ENCODE data around the gene ITPKB. TPM values are rescaled to one million over a fixed set of nuclear protein-coding genes. Genes with fewer than 3 reads are reported as not detected.

The ITPKB gene
- total RNA-seq, 4 donors from 2014 or later: 29.7 to 117 (median 44.9) TPM

- peaks cover 12 to 38% of the 10 kb centered on the region in 2 donors for H3K4me1 ChIP-seq
- intact Hi-C loops (cut with DNase I; ENCODE audit: low total_unique reads): no loop called here
- no peaks in the 10 kb centered on the region for H3K9me3 ChIP-seq
- H3K36me3 ChIP-seq: no peaks in the 10 kb centered on the region
- TF ChIP-seq CTCF (IDR thresholded peaks at IDR 0.05): no peak
- H3K4me3 ChIP-seq: no peak overlapping the region
- H3K27me3 ChIP-seq: no peaks in the 10 kb centered on the region
- DNase-seq: peak in 1 of 2 donors; percentile 71
- H3K27ac ChIP-seq: peak overlapping the region in 1 of 2 donors; percentile 95
These were observed 64.0 kb downstream of the ITPKB start for GRCh38 chr1:226674892-226675714.

GRCh38 chr1:226672339-226672762, 66.7 kb downstream of the ITPKB start:
- Histone ChIP-seq H3K9me3 (no peaks in the 10 kb centered on the region), H3K4me1 (peaks cover 12 to 33% of the 10 kb centered on the region in 2 donors), H3K27ac (peak overlapping the region in 1 of 2 donors; percentile 95), H3K27me3 (no peaks in the 10 kb centered on the region), H3K4me3 (no peak overlapping the region), H3K36me3 (no peaks in the 10 kb centered on the region)
- intact Hi-C loops (cut with DNase I; ENCODE audit: low total_unique reads): no loop called here
- no peak for DNase-seq
- TF ChIP-seq POLR2A (IDR thresholded peaks at IDR 0.05): no peak
- TF ChIP-seq CTCF (IDR thresholded peaks at IDR 0.05): no peak

DNA sequence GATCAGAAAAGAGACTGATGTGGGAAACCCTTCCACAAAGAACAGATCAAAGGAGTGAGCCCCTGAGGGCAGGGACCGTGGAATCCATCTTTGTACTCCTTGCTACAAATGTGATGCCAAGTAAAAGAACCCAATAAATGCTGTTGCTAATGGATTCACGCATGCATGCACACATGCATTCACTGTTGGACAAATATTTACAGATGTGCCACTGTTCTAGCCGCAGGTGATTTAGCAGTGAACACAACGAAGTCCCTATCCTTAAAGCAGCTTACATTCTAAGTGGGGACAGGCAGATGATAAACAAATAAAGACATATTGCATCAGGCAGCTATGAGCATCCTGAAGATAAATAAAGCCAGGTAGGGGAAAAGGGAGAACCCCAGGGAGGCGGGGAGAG, 67.8 kb downstream of the ITPKB start:
- intact Hi-C loops (cut with DNase I; ENCODE audit: low total_unique reads): no loop called here

GRCh38 chr1:226670073-226670472, 69.0 kb downstream of the ITPKB start:
- Histone ChIP-seq H3K9me3 (no peaks in the 10 kb centered on the region), H3K36me3 (no peaks in the 10 kb centered on the region), H3K4me3 (no peak overlapping the region), H3K27me3 (no peaks in the 10 kb centered on the region), H3K27ac (peak overlapping the region in 1 of 2 donors; percentile 52), H3K4me1 (peaks cover 0 to 14% of the 10 kb centered on the region in 2 donors)
- intact Hi-C loops (cut with DNase I; ENCODE audit: low total_unique reads): no loop called here
- TF ChIP-seq CTCF (IDR thresholded peaks at IDR 0.05) (no peak), POLR2A (IDR thresholded peaks at IDR 0.05) (no peak)
- DNase-seq: peak in 1 of 2 donors; percentile 63

More for the DNA sequence above, 67.8 kb downstream of the ITPKB start:
- Histone ChIP-seq H3K4me1 (peaks cover 7 to 23% of the 10 kb centered on the region in 2 donors), H3K4me3 (no peak overlapping the region), H3K27ac (peak overlapping the region in 1 of 2 donors; percentile 95), H3K9me3 (no peaks in the 10 kb centered on the region), H3K36me3 (no peaks in the 10 kb centered on the region), H3K27me3 (no peaks in the 10 kb centered on the region)
- DNase-seq: no peak
- TF ChIP-seq CTCF (IDR thresholded peaks at IDR 0.05): no peak
- TF ChIP-seq POLR2A (IDR thresholded peaks at IDR 0.05): no peak

DNA sequence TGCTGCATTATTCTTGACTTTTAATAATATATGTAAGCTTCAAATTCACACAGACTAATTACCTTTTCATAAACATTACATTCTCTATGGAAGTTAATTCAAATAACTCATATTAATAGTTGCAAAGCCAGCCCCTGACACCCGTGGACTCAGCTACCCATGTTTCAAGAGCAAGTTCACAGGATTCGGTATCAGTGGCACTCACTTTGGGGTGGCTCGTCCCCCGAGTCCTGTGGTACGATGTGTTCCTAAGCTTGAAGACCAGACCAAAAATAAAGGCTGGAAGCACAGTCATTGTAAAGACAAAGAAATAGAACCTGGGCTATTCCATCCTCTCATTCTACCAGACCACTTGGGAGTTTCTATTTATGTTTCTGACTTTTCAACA, 70.9 kb downstream of the ITPKB start:
- no peaks in the 10 kb centered on the region for H3K9me3 ChIP-seq
- peaks cover 12 to 24% of the 10 kb centered on the region in 2 donors for H3K4me1 ChIP-seq
- no peak for TF ChIP-seq CTCF (IDR thresholded peaks at IDR 0.05)
- TF ChIP-seq POLR2A (IDR thresholded peaks at IDR 0.05): no peak
- H3K27ac ChIP-seq: no peak overlapping the region
- intact Hi-C loops (cut with DNase I; ENCODE audit: low total_unique reads): no loop called here
- no peak overlapping the region for H3K4me3 ChIP-seq
- DNase-seq: no peak
- no peaks in the 10 kb centered on the region for H3K27me3 ChIP-seq
- no peaks in the 10 kb centered on the region for H3K36me3 ChIP-seq
